DND-41 (cell line): Measurements from ENCODE around the gene VPS4A.

Experiments
- EZH2 ChIP-seq: IDR thresholded peaks from 3 replicates; pipeline ENCODE4 v1.6.1; 2012; ENCODE audit warnings: borderline replicate concordance, low read depth, mild to moderate bottlenecking, moderate library complexity, low read length, inconsistent platforms; ENCODE audit not compliant: severe bottlenecking
- TF ChIP-seq, protein P1 (sequence below): IDR thresholded peaks from 2 replicates; pipeline ENCODE4 v1.5.1; 2012; ENCODE audit warnings: borderline replicate concordance, low read length, moderate library complexity, mild to moderate bottlenecking; ENCODE audit not compliant: poor library complexity, severe bottlenecking; ENCODE audit errors: extremely low read depth

DNA sequence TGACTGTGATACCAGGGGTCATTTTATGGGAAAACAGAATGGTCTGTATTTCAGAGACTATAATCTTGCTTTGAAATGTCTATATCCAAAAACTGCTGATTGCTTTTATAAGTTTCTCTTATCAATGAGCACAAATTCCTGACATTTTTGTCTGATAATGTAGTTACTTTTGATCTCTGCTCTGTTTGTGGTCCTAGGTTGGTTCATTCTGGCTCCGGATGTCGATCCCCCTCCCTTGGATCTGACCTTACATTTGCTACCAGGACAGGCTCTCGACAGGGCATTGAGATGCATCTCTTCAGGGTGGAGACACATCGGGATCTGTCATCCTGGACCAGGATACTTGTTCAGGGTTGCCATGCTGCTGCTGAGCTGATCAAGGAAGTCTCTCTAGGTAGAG is 27.3 kb upstream of the VPS4A start:
- no peak for TF ChIP-seq EZH2
- TF ChIP-seq, protein P1, sequence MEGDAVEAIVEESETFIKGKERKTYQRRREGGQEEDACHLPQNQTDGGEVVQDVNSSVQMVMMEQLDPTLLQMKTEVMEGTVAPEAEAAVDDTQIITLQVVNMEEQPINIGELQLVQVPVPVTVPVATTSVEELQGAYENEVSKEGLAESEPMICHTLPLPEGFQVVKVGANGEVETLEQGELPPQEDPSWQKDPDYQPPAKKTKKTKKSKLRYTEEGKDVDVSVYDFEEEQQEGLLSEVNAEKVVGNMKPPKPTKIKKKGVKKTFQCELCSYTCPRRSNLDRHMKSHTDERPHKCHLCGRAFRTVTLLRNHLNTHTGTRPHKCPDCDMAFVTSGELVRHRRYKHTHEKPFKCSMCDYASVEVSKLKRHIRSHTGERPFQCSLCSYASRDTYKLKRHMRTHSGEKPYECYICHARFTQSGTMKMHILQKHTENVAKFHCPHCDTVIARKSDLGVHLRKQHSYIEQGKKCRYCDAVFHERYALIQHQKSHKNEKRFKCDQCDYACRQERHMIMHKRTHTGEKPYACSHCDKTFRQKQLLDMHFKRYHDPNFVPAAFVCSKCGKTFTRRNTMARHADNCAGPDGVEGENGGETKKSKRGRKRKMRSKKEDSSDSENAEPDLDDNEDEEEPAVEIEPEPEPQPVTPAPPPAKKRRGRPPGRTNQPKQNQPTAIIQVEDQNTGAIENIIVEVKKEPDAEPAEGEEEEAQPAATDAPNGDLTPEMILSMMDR, result no peak
